HL-60 (cell line): Measurements from ENCODE around the gene TMEM106C.

Experiments used
- CTCF ChIP-seq: IDR thresholded peaks from one replicate; pipeline ENCODE4 v1.5.1; 2011; ENCODE audit warnings: low read length, control low read depth, inconsistent platforms; ENCODE audit not compliant: insufficient read depth
- GABPA ChIP-seq: IDR thresholded peaks from 2 replicates; pipeline ENCODE4 v1.6.1; 2012; ENCODE audit warnings: low read depth
- POLR2AphosphoS5 ChIP-seq: IDR thresholded peaks from 2 replicates; pipeline ENCODE4 v1.6.1; 2012; ENCODE audit warnings: low read depth
- REST ChIP-seq: IDR thresholded peaks from 2 replicates; pipeline ENCODE4 v1.6.1; 2012; ENCODE audit warnings: low read depth; ENCODE audit not compliant: insufficient replicate concordance

- TF ChIP-seq GABPA: no peak
- TF ChIP-seq POLR2AphosphoS5: no peak
- no peak for TF ChIP-seq CTCF
- no peak for TF ChIP-seq REST
Observed at GRCh38 chr12:48007206-48007605, 43.8 kb downstream of the TMEM106C start.
